Measurements from ENCODE around the gene SEMA4F.

SEMA4F gene

GRCh38 chr2:74668087-74668486 lies 14.0 kb downstream of the SEMA4F start:
- DNase-seq, result no peak

- no peak for DNase-seq
Observed at GRCh38 chr2:74670263-74670662, 16.2 kb downstream of the SEMA4F start.

- DNase-seq, result no peak
Observed at GRCh38 chr2:74671479-74671878, 17.4 kb downstream of the SEMA4F start.

DNA sequence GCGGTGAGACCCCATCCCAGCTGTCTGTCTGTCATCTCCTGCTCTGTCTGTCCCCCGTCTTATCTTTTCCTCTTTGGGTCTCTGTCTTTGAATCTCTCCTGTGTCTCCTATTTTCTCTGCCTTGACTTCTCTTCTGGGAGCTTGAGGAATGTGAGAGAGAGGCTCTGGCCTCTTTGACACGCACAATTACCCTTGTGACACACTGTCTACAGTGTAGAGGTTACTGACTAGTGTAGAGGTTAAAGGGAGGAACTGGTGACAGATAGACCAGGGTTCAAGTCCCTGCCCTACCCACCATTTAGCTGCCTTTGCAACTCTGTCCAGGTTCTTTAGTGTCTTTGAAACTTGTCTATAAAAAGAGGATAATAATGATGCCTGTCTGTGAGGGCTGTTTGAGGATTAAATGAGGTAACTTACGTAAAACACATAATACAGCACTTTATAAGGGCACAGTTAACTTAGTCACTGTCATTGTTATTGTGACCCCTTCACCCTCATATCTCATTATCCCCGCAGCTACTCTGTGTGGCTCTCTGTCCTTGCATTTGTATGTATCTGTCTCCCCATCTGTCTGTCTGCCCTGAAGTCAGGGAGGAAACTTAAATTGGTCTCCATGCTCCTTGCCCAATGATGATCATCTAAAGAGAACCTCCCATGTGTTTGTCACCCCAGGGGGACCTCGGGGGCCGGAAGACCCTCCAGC lies 19.9 kb downstream of the SEMA4F start:
- no peak for DNase-seq

- DNase-seq, result no peak
Observed at GRCh38 chr2:74675090-74675489, 21.0 kb downstream of the SEMA4F start.

- no peak for DNase-seq
Observed at GRCh38 chr2:74676331-74676730, 22.3 kb downstream of the SEMA4F start.

- DNase-seq, result no peak
Observed at GRCh38 chr2:74679615-74680014, 25.6 kb downstream of the SEMA4F start.

DNA sequence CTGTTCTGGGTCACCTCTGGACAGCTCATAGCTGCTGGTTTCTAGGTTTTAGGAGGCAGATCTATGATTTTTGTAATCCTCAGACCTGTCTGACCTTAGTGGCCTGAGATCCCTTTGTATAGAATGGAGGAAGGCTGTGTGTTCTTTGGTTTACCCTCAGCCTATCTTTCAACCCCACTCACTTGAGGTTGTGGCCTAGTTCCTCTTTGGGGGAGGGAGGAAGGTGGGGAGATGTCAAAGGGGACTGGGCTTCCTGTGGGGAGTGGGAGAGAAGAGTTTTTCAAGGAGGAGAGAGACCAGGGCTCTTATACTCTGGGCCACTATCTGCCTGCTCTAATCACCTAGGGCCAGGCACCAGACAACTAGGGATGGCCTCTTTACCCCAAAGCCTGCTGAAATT lies 28.5 kb downstream of the SEMA4F start:
- no peak for DNase-seq

DNA sequence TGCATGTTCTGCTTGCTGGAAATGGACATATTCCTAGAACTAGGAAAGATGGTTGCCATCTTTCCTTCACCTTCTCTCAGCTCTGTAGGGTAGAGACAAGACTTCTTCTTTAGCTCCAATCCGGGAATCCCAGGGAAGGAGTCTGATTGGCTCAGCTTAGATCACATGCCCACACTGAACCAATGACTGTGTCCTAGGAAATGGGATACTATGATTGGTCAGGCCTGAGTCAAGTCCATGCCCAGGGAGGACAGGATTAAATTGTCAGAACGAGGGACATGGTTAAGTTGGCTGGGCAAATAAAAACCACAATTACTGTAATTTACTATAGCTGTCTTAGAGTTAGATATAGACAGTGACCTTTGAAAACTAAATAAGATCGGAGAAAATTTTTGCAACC lies 31.4 kb downstream of the SEMA4F start:
- DNase-seq, result peak in 1 of 2 experiments; percentile 7

DNA sequence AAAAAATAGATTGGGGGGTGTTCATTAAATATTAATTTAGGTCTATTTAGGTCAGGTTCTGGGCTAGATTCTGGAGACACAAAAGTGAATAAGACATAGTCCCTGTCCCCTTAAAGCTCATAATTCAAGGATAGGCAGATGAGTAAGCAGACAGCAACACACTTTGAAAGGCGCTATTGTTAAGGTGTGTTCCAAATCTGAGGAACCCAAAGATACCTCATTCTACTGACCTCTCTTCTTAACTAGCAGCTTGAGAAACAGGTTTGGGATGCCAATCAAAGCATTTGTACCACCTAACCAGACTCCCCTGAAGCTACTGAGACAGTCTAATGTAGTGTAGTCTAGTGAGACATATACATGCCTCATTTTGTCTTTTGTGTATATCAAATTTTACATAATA lies 34.8 kb downstream of the SEMA4F start:
- DNase-seq, result no peak

- DNase-seq, result no peak
Observed at GRCh38 chr2:74689671-74690070, 35.6 kb downstream of the SEMA4F start.

- peak; percentile 29 to 70 for DNase-seq
Observed at GRCh38 chr2:74690571-74690970, 36.5 kb downstream of the SEMA4F start.

DNA sequence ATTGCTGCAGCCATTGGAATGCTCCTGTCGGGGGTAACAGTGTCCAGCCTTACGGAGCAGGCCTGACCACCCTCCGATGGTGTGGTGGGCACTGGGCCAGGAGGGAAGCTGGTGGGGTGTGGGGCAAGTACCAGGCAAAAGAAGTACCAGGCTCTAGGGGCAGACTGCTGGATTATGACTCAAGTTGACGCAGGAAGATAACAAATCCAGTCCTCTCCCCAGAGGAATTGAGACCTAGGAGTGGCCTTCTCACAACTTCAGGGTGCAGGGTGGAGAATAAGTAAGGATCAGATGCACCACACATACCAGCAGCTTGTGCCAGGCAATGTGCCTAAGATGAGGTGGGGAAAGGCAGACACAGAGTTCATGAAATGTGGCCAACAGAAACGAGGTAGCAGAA lies 37.9 kb downstream of the SEMA4F start:
- no peak for DNase-seq

DNA sequence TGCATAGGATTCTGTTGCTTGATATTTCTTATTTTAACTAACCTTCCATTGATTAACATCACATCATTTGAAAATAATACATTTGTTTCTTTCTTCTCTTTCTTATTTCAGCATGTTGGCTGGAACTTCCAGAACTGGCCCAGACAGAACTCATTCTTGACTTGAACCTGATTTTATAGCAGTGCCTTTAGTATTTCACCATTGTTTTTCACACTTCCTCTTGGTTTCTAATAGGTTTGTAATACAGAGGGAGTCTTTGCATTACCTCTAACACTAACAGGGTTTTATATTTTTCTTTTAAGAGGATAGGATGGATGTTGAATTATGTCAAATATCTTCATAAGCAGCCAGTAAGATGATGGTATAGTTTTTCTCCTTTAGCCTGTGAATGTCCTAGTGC lies 39.2 kb downstream of the SEMA4F start:
- no peak for DNase-seq

DNA sequence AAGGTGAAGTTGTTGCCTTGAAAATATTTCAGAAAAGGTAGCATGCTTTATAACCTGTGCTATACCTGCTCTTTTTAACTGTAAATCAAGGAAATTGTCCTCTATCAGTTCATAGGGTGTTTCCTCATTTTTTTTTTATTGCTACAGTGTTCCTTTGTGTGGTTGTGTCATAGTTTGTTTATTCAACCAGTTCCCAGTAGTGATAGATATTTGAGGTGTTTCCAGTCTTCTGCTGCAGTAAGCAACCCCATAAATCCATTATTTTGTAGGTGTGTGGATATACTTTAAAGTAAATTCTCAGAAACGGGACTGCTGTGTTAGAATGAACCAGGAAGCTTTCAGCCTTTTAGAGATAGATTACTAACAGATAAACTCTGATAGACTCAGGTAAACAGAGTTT lies 39.6 kb downstream of the SEMA4F start:
- DNase-seq, result no peak

- no peak for DNase-seq
Observed at GRCh38 chr2:74694281-74694680, 40.2 kb downstream of the SEMA4F start.

GRCh38 chr2:74695663-74696062 lies 41.6 kb downstream of the SEMA4F start:
- no peak for DNase-seq

DNA sequence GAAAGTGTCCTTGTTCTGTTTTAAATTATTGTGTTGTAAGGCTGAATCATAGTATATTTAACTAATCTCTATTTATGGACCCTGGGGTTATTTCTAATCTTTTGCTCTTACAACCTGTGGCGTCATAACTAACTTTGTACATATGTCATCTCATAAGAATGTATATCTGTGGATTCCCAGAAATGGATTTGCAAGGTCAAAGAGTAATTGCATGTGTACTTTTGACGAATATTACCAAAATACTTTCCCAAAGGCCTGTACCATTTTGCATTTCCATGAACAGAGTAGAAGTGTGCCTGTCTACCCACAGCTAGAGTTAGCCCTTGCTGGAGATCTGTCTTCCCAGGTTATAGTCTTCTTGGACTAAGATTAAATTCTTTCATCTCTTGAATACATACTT lies 42.8 kb downstream of the SEMA4F start:
- no peak for DNase-seq

DNA sequence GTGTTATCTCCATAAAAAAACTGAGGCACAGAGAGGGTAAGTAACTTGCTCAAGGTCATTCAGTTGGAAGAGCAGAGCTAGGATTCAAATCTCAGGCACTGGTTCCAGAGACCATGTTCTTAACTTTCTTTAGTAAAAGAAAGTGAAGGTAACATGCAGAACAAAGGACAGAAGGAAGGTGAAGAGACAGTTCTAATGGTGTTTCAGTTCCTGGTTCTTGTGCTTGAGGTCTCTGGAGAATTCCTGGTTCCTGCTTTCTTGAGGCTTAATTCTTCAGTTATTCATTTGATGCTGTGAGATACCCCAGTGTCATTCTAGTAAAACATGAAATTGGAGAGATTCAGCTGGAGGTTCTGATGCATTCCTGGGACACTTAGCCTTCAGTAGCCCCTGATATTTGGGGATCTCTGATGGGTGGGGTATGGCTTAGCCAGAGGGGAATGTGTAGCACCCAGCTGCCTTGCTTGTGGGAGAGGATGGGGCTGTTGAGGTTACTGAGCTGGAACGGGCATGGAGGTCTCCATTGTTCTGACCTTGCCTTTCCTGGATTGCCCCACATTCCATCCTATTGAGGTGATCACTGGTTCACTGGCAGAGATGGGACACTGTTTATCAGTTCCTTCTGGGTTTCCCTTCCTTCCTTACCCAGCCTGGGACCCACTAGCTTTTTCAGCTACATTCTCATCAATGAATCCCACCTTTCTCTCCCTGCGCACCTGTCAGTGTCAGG lies 46.8 kb downstream of the SEMA4F start:
- DNase-seq, result no peak

DNA sequence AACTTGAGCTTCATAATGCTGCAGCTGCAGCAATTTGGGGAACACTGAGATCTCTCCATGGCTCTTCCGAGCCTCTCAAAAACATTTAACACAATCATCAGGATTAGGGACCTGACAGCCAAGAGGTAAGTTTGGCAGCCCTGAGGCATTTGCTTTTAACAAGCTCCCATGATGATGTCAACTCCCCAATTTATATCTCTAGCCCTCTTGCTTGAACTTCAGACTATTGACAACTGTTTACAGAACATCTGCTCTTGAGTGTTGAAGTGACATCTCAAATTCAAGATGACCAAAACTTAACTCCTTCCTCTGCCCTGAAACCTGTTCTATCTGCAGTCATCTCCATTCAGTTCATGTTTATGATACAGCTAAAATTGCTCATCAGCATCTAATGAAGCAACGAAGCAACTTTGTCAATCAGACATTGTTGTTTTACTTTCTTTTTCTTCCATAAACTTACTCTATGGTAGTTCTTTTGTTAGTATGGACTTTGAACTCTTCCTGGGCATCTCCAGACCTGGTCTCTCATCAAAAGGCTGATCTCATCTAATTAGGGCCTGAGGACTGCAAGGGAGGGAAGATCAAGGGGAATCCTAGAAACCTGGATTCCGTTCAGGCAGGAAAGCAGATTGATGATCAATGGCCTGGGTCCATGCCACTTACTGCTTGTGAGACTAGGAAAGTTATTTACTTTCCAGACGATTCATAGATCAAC lies 48.1 kb downstream of the SEMA4F start:
- no peak for DNase-seq

GRCh38 chr2:74703373-74703772 lies 49.3 kb downstream of the SEMA4F start:
- no peak for DNase-seq

DNA sequence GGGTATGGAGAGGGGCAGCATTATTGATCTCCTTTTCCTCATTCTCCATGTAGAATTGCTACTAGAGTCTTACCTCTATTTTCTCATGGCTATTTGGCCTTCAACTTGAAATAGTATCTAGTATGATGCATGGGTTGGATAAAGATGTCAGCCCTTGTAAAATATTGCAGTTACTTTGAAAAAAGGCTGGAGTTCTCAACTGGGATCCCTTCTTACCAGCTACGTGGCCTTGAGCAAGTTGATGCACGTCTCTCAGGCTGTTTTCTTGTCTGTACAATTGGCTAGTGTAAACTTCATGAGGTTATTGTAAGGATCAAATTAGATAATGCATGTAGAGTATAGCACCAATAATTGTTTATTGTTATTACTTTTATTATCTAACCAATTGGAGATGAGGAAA lies 50.2 kb downstream of the SEMA4F start:
- no peak for DNase-seq

DNA sequence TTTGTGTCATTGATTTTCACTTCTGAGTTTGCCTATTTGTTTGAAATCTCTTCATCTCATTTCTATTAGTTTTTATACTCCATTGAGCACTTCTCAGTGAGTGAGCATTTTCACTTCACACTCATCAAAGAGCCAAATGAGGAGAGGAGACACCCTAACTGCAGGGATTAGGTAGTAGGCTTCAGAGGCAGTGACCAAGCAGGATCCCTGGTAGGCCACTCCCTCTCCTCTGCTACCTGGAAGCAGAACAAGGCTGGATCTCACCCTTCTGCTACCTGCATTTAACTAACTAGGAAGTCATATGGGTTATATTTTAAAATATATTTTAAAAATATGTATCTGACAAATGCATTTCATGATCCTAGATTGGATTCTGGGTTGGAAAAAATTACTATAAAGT lies 52.7 kb downstream of the SEMA4F start:
- DNase-seq, result no peak

GRCh38 chr2:74707837-74708236 lies 53.8 kb downstream of the SEMA4F start:
- DNase-seq, result no peak
